Amygdala (tissue), 56 donors: Measurements from ENCODE around the gene COMP.

Experiments used
- DNase-seq, 56 donors: peaks; one replicate each; lab custom pipeline; 2025; lab: John Stamatoyannopoulos, UW

COMP gene

DNA sequence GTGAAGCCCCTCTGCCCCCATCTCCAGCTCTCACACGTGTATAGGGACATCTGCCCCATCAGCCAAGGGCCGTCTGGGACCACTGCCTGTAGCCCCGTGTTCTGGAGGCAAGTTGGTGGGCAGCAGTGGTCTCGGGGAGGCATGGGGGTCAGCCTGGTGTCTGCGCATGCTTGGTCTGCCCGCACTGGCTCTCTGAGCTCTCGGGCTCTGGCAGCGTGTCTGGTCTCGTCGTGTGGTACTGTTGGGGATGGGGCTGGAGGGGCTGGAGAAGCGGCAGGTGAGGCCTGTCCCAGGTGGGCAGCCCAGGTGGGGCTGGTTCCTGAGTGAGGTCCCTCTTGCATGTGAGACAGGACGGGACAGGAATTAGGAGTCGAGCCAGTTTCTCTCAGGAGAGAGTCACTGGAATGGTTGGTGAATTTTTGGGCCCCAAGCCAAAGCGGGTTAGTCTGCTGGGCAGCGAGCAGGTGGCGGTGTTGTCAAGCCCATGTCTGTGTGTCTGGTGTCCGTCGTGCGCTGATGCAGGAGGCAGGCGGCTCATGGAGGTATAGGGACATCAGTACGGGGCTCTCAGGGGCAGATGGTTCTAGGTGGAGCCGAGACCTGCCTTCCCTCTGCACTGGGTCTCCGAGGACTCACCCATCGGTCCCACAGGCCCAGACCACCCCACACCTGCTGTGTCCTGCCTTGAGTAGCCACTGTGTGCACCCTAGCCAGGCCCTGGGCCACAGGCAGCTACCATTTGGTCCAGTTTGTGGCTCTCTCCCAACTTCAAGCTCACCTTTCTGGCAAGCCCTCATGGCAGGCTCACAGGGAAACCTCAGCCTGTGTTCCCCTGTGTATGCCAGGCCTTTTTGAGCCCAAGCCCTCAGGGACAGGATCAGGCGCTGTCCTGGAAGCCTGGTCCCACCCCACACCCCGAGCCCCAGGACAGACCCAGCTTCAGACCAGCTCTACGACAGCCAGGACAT lies 18.2 kb downstream of the COMP start:
- no peak for DNase-seq

DNA sequence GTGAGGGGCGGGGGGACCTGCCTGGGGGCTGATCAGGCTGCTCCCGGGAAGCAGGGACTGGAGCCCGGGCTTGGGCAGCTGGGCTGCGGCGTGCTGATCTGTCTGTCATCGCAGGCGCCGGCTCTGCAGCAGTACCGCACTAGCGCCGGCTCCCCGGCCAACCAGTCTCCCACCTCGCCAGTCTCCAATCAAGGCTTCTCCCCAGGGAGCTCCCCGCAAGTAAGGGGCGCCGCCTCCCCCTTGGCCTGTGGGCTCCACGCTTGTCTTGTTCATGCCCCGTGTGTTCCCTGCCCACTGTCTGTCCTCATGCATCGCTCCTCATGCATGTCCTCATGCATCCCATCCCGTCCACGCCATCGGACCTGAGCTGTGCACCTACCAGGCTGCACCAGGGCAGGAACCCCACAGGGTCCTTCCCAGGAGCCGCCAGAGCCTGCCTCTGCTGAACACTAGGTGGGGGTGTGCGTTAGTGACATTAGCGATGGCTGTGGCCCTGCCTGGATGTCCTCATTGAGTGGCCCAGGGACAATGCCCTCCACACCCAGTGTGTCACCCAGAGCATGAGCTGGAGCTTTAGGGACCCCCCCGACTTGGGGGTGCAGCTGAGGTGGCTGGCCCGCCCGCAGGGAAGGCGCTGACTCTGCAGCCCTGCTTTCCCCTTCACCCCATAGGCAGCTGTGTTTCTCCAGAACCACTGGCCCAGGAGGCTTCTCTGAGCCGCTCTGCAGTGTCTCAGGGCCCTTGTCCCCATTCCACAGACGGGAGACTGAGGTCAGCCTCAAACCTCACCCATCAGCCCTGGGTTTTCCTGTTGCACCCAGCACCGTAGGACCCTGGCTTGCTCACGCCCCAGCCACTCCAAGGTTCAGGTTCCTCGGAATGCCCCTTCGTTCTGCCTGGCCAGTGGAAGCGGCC lies 19.5 kb downstream of the COMP start:
- DNase-seq: no peak

DNA sequence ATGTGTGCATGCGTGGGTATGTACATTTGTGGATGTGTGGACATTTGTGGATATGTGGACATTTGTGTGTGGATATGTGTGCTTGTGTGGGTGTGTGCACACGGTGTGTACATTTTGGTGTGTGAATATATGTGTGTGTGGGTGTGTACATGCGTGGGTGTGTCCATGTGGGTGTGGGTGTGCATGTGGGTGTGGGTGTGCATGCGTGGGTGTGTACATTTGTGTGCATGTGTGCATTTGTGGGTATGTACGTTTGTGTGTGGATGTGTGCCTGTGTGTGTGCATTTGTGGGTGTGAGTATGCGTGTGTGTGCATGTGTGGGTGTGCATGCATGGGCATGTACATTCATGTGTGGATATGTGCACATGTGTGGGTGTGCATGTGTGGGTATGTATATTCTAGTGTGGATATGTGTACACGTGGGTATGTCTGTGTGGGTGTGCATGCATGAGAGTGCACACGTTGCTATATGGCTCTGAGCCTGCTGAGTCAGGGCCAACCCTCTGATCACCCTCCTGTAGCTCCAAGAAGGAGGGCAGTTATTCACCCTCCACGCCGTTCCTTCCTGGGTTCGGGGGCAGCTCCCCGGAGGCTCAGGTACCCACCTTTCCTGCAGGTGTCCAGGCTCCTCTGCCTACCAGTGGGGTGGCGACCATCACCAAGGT lies 20.3 kb downstream of the COMP start:
- peak in 1 of 56 donors; percentile 59 for DNase-seq

DNA sequence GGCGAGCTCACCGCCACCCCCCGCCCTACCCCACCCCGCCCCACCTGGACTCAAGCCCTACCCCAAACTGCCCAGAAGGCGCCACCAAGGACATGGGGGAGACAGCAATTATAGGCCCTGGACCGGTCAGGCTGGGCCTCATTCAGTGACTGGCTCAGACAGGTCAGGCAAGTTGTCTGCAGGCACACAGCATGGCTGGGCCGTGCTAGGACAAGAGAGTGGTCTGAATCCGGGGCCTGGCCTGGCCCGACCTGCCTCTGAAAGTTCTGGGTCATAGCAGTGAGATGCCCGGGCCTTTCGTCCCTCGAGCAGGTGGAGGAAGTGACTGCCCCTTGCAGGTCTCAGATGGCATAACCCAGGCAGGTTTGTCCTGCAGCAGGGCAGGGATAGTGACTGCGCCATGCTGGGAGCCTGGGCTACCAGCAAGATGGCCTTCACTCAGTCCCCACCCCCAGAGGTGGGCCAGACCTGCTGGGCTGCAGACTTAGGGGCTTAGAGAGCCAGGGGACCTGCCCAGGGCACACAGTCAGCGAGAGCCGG lies 21.0 kb downstream of the COMP start:
- no peak for DNase-seq

DNA sequence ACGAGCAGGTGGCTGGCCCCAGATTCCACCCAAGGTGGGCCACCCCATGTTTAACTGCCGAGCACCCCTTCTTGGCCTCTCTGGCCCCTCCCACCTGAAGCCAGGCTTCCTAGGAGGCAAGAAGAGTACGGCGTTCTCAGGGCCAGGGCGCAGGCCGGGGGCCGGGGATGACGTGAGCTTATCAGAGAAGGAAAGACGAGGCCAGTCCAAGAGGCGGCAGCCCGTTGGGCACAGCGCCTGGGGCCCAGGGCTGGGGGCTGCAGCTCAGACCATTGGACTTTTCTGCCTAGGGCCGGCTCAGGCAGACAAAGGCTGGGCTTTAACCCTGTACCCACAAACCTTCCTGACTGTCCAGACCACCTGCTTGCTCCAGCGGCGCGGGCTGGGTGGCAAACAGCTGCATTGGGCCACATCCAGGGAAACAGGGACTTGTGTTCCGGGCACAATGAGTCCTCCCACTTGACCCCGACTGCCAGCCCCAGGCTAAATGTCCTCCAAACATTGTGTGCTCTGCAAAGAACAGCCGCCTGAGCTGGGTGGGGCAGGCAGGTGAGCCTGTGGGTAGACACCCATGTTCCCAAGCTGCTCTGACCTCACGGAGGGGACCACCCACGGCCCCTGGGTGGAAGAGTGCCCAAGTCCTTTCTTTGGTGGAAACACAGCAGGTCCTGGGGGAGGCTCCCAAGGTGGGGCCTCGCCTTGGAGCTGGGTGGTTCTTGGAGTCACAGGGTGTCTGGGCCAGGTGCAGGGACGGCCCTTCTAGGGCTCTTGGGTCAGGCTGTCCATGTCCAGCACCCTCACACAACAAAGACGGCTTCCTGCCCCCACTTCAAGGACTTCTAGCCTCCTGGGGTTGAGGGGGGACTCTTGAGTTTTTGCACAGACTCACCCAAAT lies 21.9 kb downstream of the COMP start:
- DNase-seq: no peak

DNA sequence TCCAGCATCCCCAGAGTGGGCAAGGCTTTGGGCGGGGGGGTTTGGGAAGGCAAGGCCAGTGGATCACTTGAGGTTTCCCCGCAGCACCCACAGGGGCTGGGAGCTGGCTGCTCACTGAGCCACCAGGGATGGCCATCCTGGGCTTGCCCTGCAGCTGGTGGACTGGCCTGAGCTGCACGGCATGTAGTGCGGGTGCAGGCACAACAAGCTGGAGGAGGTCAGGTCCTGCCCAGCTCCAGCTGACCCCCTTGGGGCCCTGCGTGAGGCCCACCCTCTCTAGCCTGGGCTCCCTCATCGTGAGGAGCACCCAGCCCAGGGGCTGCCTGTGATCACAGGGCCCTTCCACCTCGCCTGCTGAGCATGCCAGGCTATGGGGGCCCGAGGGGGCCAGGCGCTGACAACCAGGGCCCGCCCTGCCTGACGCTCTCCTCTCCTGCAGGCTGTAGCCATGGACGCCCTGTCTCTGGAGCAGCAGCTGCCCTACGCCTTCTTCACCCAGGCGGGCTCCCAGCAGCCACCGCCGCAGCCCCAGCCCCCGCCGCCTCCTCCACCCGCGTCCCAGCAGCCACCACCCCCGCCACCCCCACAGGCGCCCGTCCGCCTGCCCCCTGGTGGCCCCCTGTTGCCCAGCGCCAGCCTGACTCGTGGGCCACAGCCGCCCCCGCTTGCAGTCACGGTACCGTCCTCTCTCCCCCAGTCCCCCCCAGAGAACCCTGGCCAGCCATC lies 22.9 kb downstream of the COMP start:
- DNase-seq: no peak

DNA sequence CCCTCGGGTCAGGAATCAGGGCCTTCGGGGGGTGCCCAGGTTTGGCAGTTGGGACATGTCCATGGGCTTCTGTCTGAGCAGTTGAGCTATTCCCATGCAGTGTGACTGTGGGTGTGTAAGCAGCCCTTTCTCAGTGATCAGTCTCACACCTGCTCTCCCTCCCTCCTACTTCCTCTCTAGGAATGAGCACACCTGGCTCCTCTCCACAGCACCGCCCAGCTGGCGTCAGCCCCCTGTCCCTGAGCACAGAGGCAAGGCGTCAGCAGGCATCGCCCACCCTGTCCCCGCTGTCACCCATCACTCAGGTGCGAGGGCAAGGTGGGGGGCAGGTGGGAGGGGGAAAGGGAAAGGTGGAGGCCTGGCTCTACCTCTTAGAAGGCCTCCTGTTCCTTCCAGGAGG lies 25.9 kb downstream of the COMP start:
- DNase-seq: no peak

DNA sequence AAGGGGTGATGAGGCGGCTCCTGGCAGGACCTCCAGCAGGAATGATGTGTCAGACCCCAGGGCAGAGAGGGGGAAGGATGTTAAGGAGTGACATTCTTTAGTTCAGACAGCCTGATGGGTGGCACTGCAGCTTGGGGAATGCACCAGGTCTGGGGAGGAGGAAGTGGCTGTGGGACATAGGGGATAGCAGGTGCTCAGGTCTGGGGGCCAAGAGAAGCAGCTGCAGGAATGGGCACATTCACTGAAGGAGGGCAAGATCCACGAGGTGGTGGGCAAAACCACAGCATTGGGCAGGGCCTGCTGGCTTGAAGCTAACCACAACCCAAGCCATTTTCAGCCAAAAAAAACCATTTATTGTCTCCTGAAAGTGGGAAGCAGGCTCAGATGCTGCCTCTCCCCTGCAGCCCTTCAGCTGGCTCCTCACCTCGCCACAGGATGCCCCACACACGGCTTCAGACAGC lies 26.5 kb downstream of the COMP start:
- DNase-seq: no peak

DNA sequence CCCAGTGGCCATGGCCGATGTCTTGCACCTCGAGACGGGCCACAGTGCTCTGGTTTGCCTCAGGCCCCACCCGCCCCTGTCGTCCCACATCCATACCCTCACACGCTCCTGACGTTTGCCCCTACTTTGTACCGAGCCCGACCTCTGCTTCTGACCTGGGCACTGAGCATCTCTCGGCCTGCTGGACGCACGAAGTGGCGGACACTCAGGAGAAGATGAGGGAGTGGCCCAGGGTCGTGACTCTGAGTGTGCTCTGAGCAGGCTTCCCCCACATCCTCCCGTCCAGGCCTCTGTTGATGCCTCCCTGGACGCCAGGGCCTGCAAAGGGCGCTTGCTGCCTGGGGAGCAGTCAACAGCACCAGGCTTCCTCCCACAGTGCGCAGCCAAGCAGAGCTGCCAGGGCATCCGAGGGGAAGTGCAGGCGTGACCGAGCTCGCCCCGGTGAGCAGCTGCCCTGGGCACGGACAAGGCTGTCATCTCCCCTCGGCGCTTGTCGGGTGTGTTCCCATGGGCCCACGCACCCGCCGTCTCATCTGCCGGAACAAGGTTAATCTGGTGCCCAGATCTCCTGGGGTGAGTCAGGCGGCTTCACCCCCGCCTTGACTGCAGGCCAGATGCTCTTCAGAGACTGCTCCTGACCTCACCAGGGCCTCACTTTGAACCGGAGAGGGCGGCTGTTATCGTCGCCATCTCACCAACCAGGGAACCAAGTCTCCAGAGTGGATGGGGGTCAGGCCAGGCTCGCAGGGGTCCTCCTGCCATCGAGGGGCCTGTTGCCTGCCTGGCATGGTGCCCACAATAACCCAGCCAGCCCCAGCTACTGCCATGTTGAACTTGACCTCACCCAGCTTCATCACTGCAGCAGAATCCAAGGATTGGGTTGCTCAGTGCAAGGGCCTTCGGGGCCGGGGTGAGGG lies 27.2 kb downstream of the COMP start:
- peak in 1 of 56 donors; percentile 10 for DNase-seq

DNA sequence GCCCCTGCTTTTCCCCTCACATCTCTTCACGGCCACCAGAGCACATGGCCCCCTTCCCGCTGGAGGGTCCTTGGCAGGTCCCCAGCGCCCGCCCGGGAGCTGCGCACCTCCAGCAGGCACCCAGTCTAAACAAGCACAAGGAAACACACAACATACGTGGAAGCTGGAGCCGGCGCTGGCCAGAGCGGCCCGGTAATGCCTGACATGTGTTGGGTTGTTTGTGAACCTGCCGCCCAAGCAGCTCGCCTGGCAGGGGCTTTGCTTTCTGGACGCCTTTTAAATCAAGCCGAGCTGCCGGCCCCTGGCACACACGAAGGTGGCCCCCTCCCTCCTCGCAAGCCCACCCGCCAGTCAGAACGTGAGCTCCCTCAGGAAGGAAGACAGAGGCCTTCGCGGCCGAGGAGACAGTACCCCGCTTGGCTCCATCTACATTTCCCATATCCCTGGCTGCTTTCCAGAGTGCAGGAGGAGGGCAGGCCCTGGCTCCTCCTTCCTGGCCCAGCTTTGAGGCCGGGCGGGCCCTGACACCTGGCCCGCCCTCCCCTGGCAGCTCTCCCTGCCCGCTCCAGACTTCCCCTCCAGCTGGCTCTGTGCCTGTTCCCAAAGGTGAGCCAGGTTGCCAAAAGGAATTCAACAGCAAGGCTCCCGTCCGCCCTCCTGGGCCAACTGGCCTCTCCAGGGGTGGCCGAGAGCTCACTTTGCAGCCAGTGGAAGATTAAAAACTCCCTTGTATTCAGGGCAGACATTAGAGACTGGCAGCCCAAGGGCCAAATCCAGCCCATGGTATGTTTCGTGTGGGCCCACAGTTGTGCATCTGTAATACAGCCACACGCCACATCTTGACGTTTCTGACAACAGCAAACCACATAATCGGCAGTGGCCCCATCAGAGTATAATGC lies 28.7 kb downstream of the COMP start:
- peak in 19 of 56 donors; percentile 2 to 71 (median 28) for DNase-seq

DNA sequence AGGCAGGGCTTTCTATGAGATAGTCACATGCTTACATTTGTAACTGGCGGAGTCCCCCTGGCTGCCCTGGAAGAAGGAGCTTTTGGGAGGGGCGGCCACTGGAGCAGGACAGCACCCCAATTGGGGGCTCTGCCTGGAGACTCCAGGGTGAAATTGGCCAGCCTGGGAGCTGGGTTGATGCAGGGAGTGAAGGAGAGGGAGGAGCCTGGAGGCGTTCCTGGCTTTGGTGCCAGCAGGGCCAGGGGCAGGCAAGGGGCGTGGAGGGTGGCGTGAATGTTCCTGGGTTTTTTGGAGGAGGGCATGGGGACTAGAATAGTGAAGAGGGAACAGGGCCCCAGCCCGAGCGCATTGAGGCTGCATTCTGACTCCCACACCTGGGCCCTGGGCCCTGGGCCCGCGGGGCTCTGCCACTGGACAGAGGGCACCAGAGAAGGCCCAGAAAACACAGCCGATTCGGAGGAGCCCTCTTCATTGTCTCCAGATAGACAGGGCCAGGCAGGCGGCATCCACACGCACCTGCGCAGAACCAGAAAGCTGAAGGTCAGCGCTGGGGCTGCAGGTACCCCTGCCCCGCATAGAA lies 29.5 kb downstream of the COMP start:
- DNase-seq: peak in 3 of 56 donors; percentile 9 to 17 (median 15)

DNA sequence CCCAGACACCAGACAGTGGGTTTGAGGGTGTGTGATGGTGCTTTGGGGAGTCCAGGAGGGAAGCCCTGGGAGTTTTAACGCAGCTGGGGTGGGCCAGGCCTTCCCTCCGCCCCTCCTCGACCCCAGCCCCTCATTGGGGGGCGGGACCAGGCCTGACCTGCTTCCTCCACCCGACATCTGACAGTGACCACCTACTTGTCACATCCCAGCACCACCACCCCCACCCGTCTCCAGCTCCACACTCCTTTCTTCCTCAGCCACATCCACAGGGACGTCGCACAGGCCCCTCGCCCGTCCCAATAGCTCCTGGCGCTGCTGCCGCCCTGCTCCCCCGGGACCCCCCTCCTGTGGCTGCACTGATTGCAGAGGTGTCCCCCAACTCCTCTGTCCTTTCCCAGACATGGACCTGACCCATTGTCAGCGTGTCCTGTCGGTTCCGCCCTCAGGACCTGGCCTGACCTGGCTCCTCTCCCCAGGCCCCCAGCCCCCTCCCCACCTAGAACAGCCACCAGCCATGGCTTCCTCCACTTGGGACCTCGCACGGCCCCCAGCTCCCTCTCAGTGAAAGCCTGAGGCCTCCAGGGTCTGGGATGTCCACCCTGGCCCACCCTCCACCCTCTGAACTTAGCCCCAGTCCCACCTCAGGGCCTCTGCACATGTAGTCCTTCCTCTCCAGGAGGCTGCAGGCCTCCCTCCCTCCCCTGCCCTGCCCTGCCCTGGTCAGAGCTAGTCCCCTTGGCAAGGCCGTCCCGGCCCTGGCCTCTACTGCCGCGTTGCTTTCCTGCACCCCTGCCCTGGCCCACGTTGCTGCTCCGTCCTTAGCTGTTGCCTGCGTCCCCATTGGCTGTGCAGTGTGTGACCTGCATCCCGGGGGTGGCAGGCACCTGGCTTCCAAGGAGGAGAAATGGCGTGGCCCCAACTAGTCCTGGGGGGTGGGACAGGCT lies 30.4 kb downstream of the COMP start:
- DNase-seq: no peak

DNA sequence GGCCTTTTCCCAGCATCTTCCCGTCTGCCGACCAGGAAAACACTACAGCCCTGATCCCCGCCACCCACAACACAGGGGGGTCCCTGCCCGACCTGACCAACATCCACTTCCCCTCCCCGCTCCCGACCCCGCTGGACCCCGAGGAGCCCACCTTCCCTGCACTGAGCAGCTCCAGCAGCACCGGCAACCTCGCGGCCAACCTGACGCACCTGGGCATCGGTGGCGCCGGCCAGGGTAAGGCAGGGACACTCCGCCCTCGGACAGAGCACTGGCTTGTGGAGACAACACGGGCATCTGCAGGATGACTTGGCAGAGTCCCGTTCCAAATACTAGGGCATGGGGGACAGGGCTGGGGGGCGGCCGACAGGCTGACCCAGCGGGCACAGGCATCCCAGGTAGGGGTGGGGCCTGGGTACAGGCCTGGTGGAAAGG lies 31.1 kb downstream of the COMP start:
- DNase-seq: no peak

DNA sequence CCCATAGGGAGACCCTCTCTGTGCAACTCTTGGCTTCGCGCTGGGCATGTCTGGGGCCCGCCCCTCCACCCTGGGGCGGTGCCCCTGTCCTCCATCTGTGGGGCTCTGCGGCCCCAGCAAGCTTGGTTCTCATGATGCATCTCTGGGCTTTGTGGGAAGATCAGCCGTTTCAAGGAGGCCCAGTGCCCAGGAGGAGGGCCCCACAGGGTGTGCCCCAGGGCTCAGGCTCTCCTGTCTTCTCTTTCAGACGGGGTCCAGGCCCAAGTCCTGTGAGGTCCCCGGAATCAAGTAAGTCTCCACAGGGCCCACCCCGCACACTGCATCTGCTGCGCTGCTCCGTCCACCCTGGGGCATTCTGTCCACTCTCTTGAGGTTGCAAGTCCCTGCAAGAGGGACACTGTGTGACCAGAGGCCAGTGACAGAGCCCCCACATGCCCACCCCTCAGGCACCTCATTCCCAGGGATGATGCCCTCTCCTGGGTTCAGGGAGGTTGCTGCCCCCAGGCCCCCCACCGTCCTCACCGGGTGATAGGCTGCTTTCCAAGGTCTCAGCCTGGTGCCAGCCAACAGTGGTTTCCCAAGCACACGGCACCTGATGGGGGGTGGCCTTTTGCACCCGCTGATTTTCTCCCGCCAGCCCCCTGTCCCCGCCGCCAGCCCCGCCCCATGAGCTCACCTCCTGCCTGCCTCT lies 31.7 kb downstream of the COMP start:
- no peak for DNase-seq
